DND-41 (cell line): ENCODE measurements around the gene FOXP1.

Source experiments
- ATAC-seq: fragments of 200-7000 bp; cut with Tn5 transposase; 3 replicates; pipeline ENCODE4 v1.9.1; 2021; ENCODE audit warnings: low read depth; ENCODE audit not compliant: insufficient read depth
- DNase-seq: peaks from one replicate; pipeline ENCODE4 v3.0.0-alpha.2; 2020
- H2AFZ ChIP-seq: 2 replicates; pipeline ENCODE4 v1.6.0; 2012; ENCODE audit warnings: low read depth, low read length
- H3K27ac ChIP-seq: 2 replicates; pipeline ENCODE4 v1.5.1; 2012; ENCODE audit warnings: low read length, inconsistent platforms
- H3K27me3 ChIP-seq: fragments of 200-600 bp; sonication (generic); 2 replicates; pipeline ENCODE4 v1.6.0; 2012; ENCODE audit warnings: low read length, mild to moderate bottlenecking, inconsistent platforms; ENCODE audit not compliant: insufficient read depth, poor library complexity
- H3K36me3 ChIP-seq: 2 replicates; pipeline ENCODE4 v1.5.1; 2012; ENCODE audit warnings: low read length, inconsistent platforms; ENCODE audit not compliant: insufficient read depth
- H3K4me1 ChIP-seq: 2 replicates; pipeline ENCODE4 v1.5.1; 2012; ENCODE audit warnings: mild to moderate bottlenecking, low read length; ENCODE audit not compliant: insufficient read depth
- H3K4me2 ChIP-seq: 2 replicates; pipeline ENCODE4 v1.6.0; 2012; ENCODE audit warnings: mild to moderate bottlenecking, moderate library complexity, low read length, inconsistent platforms; ENCODE audit not compliant: insufficient read depth
- H3K4me3 ChIP-seq, 2 experiments: fragments of 200-600 bp in 1 of 2; shearing (Covaris generic) in 1 of 2; 2 replicates each; pipeline ENCODE4 v1.5.1; 2012 to 2016; ENCODE audit warnings: inconsistent platforms in 2 of 2, low read length in 2 of 2, mild to moderate bottlenecking in 2 of 2, low read depth in 1 of 2, moderate library complexity in 1 of 2
- H3K79me2 ChIP-seq: 2 replicates; pipeline ENCODE4 v1.6.0; 2012; ENCODE audit warnings: low read length, inconsistent platforms; ENCODE audit not compliant: insufficient read depth
- H3K9ac ChIP-seq: 2 replicates; pipeline ENCODE4 v1.6.0; 2012; ENCODE audit warnings: low read depth, mild to moderate bottlenecking, inconsistent platforms, low read length, moderate library complexity
- H3K9me3 ChIP-seq: 2 replicates; pipeline ENCODE4 v1.5.1; 2012; ENCODE audit warnings: low read length, moderate library complexity, mild to moderate bottlenecking, inconsistent platforms; ENCODE audit not compliant: insufficient read depth, severe bottlenecking
- H4K20me1 ChIP-seq: 2 replicates; pipeline ENCODE4 v1.6.0; 2012; ENCODE audit warnings: low read length; ENCODE audit not compliant: insufficient read depth
- CTCF ChIP-seq: IDR thresholded peaks from 2 replicates; pipeline ENCODE4 v1.5.1; 2012; ENCODE audit warnings: borderline replicate concordance, low read length, moderate library complexity, mild to moderate bottlenecking; ENCODE audit not compliant: poor library complexity, severe bottlenecking; ENCODE audit errors: extremely low read depth
- EZH2 ChIP-seq: IDR thresholded peaks from 3 replicates; pipeline ENCODE4 v1.6.1; 2012; ENCODE audit warnings: borderline replicate concordance, low read depth, mild to moderate bottlenecking, moderate library complexity, low read length, inconsistent platforms; ENCODE audit not compliant: severe bottlenecking

The FOXP1 gene

GRCh38 chr3:71461749-71462483 lies 121.6 kb downstream of the FOXP1 start:
- H3K79me2 ChIP-seq = peaks cover 39% of the 10 kb centered on the region
- H3K9ac ChIP-seq = no peak overlapping the region
- no peaks in the 10 kb centered on the region for H3K27me3 ChIP-seq
- no peak overlapping the region for H2AFZ ChIP-seq
- no peak for ATAC-seq
- no peak overlapping the region for H3K4me2 ChIP-seq
- H4K20me1 ChIP-seq = no peaks in the 10 kb centered on the region
- H3K36me3 ChIP-seq = no peaks in the 10 kb centered on the region; the same call in 1 of the 2 replicates
- H3K4me1 ChIP-seq = peaks cover 8% of the 10 kb centered on the region
- H3K9me3 ChIP-seq = no peaks in the 10 kb centered on the region
- H3K27ac ChIP-seq = no peak overlapping the region
- no peak for DNase-seq
- TF ChIP-seq EZH2 = no peak
- no peak for TF ChIP-seq CTCF
- no peak overlapping the region for H3K4me3 ChIP-seq

- no peaks in the 10 kb centered on the region for H4K20me1 ChIP-seq
- no peak for TF ChIP-seq CTCF
Measured at GRCh38 chr3:71461114-71461513, 122.4 kb downstream of the FOXP1 start.

GRCh38 chr3:71458895-71459294 lies 124.6 kb downstream of the FOXP1 start:
- no peaks in the 10 kb centered on the region for H3K36me3 ChIP-seq
- peaks cover 50% of the 10 kb centered on the region for H3K79me2 ChIP-seq
- H4K20me1 ChIP-seq = no peaks in the 10 kb centered on the region
- no peak overlapping the region for H2AFZ ChIP-seq
- no peak overlapping the region for H3K4me2 ChIP-seq
- no peak overlapping the region for H3K27ac ChIP-seq
- no peak for ATAC-seq
- no peak overlapping the region for H3K9ac ChIP-seq
- H3K27me3 ChIP-seq = no peaks in the 10 kb centered on the region
- peaks cover 38% of the 10 kb centered on the region for H3K4me1 ChIP-seq
- no peak for DNase-seq
- no peaks in the 10 kb centered on the region for H3K9me3 ChIP-seq
- TF ChIP-seq EZH2 (no peak), CTCF (no peak)
- H3K4me3 ChIP-seq = no peak overlapping the region

More at GRCh38 chr3:71461114-71461513, 122.4 kb downstream of the FOXP1 start:
- no peak overlapping the region for H3K9ac ChIP-seq
- H3K4me1 ChIP-seq = peaks cover 16% of the 10 kb centered on the region
- no peak overlapping the region for H2AFZ ChIP-seq
- ATAC-seq (no peak), DNase-seq (no peak)
- no peak overlapping the region for H3K4me2 ChIP-seq
- no peak overlapping the region for H3K27ac ChIP-seq
- H3K4me3 ChIP-seq = no peak overlapping the region
- no peaks in the 10 kb centered on the region for H3K27me3 ChIP-seq
- no peaks in the 10 kb centered on the region for H3K9me3 ChIP-seq
- peaks cover 43% of the 10 kb centered on the region for H3K79me2 ChIP-seq
- no peaks in the 10 kb centered on the region for H3K36me3 ChIP-seq
